IPS-15b (cell line): ENCODE results near the gene FBXL12.
"Not testable (repeated sequence)": the region's sequence is repeated elsewhere in the genome, so short reads cannot be mapped to it uniquely, and the experiment has no call there.

Experiments used
- H3K27me3 ChIP-seq: one replicate; pipeline ENCODE4 v1.6.1; 2013; ENCODE audit warnings: low read length; ENCODE audit not compliant: control insufficient read depth, insufficient read depth
- H3K36me3 ChIP-seq: one replicate; pipeline ENCODE4 v1.6.1; 2013; ENCODE audit warnings: low read length; ENCODE audit not compliant: control insufficient read depth, insufficient read depth
- H3K4me1 ChIP-seq: one replicate; pipeline ENCODE4 v1.6.1; 2013; ENCODE audit warnings: mild to moderate bottlenecking, low read length; ENCODE audit not compliant: control insufficient read depth, insufficient read depth
- H3K4me3 ChIP-seq: one replicate; pipeline ENCODE4 v1.5.1; 2013; ENCODE audit warnings: low read depth, low read length
- H3K9ac ChIP-seq: one replicate; pipeline ENCODE4 v1.6.1; 2013; ENCODE audit warnings: low read depth, mild to moderate bottlenecking, low read length
- H3K9me3 ChIP-seq: one replicate; pipeline ENCODE4 v1.6.1; 2013; ENCODE audit warnings: mild to moderate bottlenecking, low read length; ENCODE audit not compliant: control insufficient read depth, insufficient read depth

The FBXL12 gene

DNA sequence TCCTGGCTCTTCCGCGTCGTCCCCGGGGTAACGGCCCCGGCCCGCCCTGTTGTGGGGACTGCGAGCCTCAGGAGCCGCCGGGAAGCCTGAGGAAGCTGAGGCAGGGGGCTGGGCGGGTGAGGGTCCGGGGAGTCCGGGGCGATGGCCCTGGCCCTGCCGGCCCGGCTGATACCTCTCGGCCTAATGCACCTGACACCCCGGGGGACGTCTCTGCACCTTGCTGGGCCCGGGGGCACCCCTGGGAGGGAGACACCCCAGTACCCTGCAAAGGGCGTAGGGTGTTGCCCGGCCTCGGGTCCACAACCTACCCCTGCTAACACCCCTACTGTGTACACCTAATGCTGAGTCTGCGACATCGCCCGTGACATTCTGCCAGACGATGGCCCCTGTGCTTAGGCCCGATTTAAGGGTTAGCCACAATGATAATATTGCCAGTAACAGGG lies 16.6 kb upstream of the FBXL12 start:
- H3K36me3 ChIP-seq = peaks cover 8% of the 10 kb centered on the region
- H3K9me3 ChIP-seq = no peaks in the 10 kb centered on the region
- peak overlapping the region; percentile 91 for H3K4me3 ChIP-seq
- no peaks in the 10 kb centered on the region for H3K27me3 ChIP-seq
- H3K4me1 ChIP-seq = no peaks in the 10 kb centered on the region
- H3K9ac ChIP-seq = peak overlapping the region; percentile 73

- Histone ChIP-seq H3K4me1 (no peaks in the 10 kb centered on the region), H3K9me3 (no peaks in the 10 kb centered on the region), H3K36me3 (peaks cover 6% of the 10 kb centered on the region), H3K27me3 (no peaks in the 10 kb centered on the region), H3K4me3 (peak within 1 kb of the TSS; percentile 91), H3K9ac (peak within 1 kb of the TSS; percentile 73)
Measured at GRCh38 chr19:9834726-9835506, 16.0 kb upstream of the FBXL12 start, which contains the start of gene PIN1. PIN1 (plus strand) TSS chr19:9835318; CDS start chr19:9835345, 27 bp downstream.

GRCh38 chr19:9834307-9834725 lies 15.4 kb upstream of the FBXL12 start:
- H3K36me3 ChIP-seq = peaks cover 3% of the 10 kb centered on the region
- H3K9me3 ChIP-seq = no peaks in the 10 kb centered on the region
- H3K4me3 ChIP-seq = peak overlapping the region; percentile 40
- no peak overlapping the region for H3K9ac ChIP-seq
- H3K27me3 ChIP-seq = no peaks in the 10 kb centered on the region
- H3K4me1 ChIP-seq = no peaks in the 10 kb centered on the region

- no peaks in the 10 kb centered on the region for H3K27me3 ChIP-seq
- no peaks in the 10 kb centered on the region for H3K4me1 ChIP-seq
- no peaks in the 10 kb centered on the region for H3K9me3 ChIP-seq
- peak overlapping the region; percentile 93 for H3K4me3 ChIP-seq
- peak overlapping the region; percentile 71 for H3K9ac ChIP-seq
- no peaks in the 10 kb centered on the region for H3K36me3 ChIP-seq
Measured at GRCh38 chr19:9828551-9829063, 9.7 kb upstream of the FBXL12 start.

- H3K4me3 ChIP-seq = peak within 1 kb of the TSS; percentile 93
- no peaks in the 10 kb centered on the region for H3K36me3 ChIP-seq
- peak within 1 kb of the TSS; percentile 71 for H3K9ac ChIP-seq
- no peaks in the 10 kb centered on the region for H3K9me3 ChIP-seq
- no peaks in the 10 kb centered on the region for H3K27me3 ChIP-seq
- no peaks in the 10 kb centered on the region for H3K4me1 ChIP-seq
Measured at GRCh38 chr19:9827289-9828238, 8.7 kb upstream of the FBXL12 start, which contains the start of gene UBL5. UBL5 (plus strand) TSS chr19:9827918; CDS start chr19:9828338, 420 bp downstream.

- H3K9ac ChIP-seq = no peak overlapping the region
- no peaks in the 10 kb centered on the region for H3K36me3 ChIP-seq
Measured at GRCh38 chr19:9823816-9824215, 4.9 kb upstream of the FBXL12 start.

DNA sequence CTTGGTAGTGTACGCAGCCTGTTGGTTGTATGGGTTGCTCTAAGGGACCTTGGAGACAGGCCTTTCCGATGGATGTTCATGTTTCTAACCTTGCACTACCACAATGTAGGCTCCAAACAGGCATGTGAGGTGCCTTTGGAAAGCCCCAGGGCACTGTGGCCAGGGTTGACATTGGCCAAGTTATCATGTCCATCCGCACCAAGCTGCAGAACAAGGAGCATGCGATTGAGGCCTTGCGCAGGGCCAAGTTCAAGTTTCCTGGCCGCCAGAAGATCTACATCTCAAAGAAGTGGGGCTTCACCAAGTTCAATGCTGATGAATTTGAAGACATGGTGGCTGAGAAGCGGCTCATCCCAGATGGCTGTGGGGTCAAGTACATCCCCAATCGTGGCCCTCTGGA lies 1.2 kb upstream of the FBXL12 start:
- H3K4me1 ChIP-seq, H3K27me3 ChIP-seq, H3K9ac ChIP-seq, H3K36me3 ChIP-seq, H3K9me3 ChIP-seq: not testable (repeated sequence)
- peak overlapping the region; percentile 46 for H3K4me3 ChIP-seq

More at GRCh38 chr19:9823816-9824215, 4.9 kb upstream of the FBXL12 start:
- H3K9me3 ChIP-seq = no peaks in the 10 kb centered on the region
- no peak overlapping the region for H3K4me3 ChIP-seq
- H3K27me3 ChIP-seq = no peaks in the 10 kb centered on the region
- peaks cover 4% of the 10 kb centered on the region for H3K4me1 ChIP-seq

DNA sequence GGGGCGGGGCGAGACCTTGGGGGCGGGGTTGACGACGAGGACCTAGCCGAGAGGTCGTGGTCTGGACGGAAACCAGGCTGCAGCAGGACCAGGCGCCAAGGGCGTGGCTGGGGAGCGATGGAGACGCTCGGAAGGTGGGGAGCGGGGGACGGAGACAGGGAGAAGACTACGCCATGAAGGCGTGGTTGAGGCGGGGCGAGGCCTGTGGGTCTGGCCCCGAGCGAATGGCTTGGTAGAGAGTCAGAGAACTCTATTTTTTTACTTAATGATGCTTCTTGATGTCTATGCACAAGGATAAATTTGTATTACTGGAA lies 674 bp upstream of the FBXL12 start:
- H3K9ac ChIP-seq = no peak overlapping the region
- no peaks in the 10 kb centered on the region for H3K27me3 ChIP-seq
- H3K36me3 ChIP-seq = peaks cover 2% of the 10 kb centered on the region
- no peaks in the 10 kb centered on the region for H3K9me3 ChIP-seq
- H3K4me3 ChIP-seq = peak overlapping the region; percentile 46
- peaks cover 4% of the 10 kb centered on the region for H3K4me1 ChIP-seq

DNA sequence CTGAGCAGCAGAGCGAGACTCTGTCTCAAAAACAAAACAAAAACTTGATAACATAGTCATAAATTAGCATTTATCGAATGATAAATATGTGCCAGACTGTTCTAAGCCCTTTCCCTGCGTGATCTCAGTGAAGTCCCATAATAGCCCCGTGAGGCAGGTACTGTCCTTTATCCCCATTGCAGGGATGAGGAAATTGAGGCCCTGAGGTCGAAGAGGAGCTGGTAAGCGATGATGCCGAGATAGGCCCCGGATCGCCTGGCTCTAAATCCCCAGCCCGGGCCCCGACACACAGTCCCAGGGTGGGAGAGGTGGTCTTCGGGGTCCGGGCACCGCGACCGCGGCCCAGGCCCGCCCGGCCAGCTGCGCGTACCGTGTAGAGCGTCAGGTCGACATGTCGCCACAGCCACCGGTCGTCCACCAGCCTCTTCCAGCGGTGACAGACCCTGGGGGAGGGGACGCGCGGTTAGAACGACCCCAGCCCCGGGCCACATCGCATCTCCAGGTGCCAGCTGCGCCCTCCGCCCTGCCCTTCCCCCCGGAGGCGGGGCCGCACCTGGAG lies 625 bp downstream of the FBXL12 start:
- H3K4me1 ChIP-seq = peaks cover 4% of the 10 kb centered on the region
- H3K27me3 ChIP-seq = no peaks in the 10 kb centered on the region
- peak overlapping the region; percentile 98 for H3K4me3 ChIP-seq
- no peaks in the 10 kb centered on the region for H3K9me3 ChIP-seq
- H3K9ac ChIP-seq = peak overlapping the region; percentile 96
- peaks cover 2% of the 10 kb centered on the region for H3K36me3 ChIP-seq

DNA sequence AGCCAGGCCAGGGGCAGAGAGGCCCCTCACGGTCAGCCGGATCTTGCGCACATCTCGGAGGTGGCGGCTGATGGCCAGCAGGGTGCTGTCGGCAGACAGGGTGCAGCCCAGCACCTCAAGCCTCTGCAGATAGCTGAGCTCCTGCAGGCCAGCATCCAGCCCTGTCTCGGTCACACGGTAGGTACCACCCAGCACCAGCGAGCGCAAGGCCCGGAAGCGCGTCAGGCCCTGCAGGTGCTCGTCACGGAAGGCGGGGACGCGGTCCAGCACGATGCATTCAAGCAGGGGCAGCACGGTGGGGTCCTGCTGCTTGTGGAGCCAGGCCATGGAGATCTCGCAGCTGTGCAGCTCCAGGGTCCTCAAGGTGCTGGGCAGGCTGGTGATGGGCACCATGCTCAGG lies 7.7 kb downstream of the FBXL12 start:
- no peaks in the 10 kb centered on the region for H3K27me3 ChIP-seq
- H3K36me3 ChIP-seq = peaks cover 16% of the 10 kb centered on the region
- no peaks in the 10 kb centered on the region for H3K4me1 ChIP-seq
- H3K4me3 ChIP-seq = no peak overlapping the region
- H3K9ac ChIP-seq = no peak overlapping the region
- no peaks in the 10 kb centered on the region for H3K9me3 ChIP-seq
